HT-29 (cell line): ENCODE measurements around the gene PRSS56. TPM values are rescaled to one million over a fixed set of nuclear protein-coding genes. Genes with fewer than 3 reads are reported as not detected.
"Not testable (repeated sequence)": the region's sequence is repeated elsewhere in the genome, so short reads cannot be mapped to it uniquely, and the experiment has no call there.

Source experiments
- DNase-seq: peaks from one replicate; pipeline ENCODE4 v3.0.0-alpha.2; 2015; ENCODE audit warnings: low spot score
- total RNA-seq: library from RNA; depleted of rRNA; stranded (reverse); fragments of >200 nt; shearing (Covaris generic); gene quantifications from 2 replicates; pipeline ENCODE4 v1.2.3, GENCODE V29; 2014

The PRSS56 gene
- total RNA-seq, 1 experiment from 2014 or later = not detected

- DNase-seq = no peak
Measured at GRCh38 chr2:232525791-232526371, 5.7 kb downstream of the PRSS56 start, which contains the start of gene CHRND. TSS of gene CHRND (plus strand) at chr2:232526160. CDS start at chr2:232526216, 56 bp downstream.

- DNase-seq = no peak
Measured at GRCh38 chr2:232526372-232526941, 6.3 kb downstream of the PRSS56 start.

- DNase-seq = no peak
Measured at GRCh38 chr2:232527905-232528470, 7.8 kb downstream of the PRSS56 start.

GRCh38 chr2:232528746-232529460 is 8.7 kb downstream of the PRSS56 start:
- no peak for DNase-seq

- DNase-seq = no peak
Measured at GRCh38 chr2:232529806-232530547, 9.8 kb downstream of the PRSS56 start.

- DNase-seq = no peak
Measured at GRCh38 chr2:232530626-232531260, 10.6 kb downstream of the PRSS56 start.

- DNase-seq = no peak
Measured at GRCh38 chr2:232532419-232532818, 12.2 kb downstream of the PRSS56 start.

GRCh38 chr2:232532821-232533220 is 12.6 kb downstream of the PRSS56 start:
- DNase-seq = not testable (repeated sequence)

- DNase-seq = no peak
Measured at GRCh38 chr2:232533944-232534710, 13.9 kb downstream of the PRSS56 start.

- no peak for DNase-seq
Measured at GRCh38 chr2:232534940-232535651, 14.9 kb downstream of the PRSS56 start.

GRCh38 chr2:232535761-232536530 is 15.8 kb downstream of the PRSS56 start:
- DNase-seq = no peak

GRCh38 chr2:232537079-232537478 is 16.9 kb downstream of the PRSS56 start:
- DNase-seq = peak; percentile 56

- no peak for DNase-seq
Measured at GRCh38 chr2:232537499-232537898, 17.3 kb downstream of the PRSS56 start.

- DNase-seq = no peak
Measured at GRCh38 chr2:232538671-232539070, 18.5 kb downstream of the PRSS56 start.

- no peak for DNase-seq
Measured at GRCh38 chr2:232539298-232540231, 19.4 kb downstream of the PRSS56 start, which contains the start of gene CHRNG. TSS of gene CHRNG (plus strand) at chr2:232539692. CDS start at chr2:232539748, 56 bp downstream.

- DNase-seq = no peak
Measured at GRCh38 chr2:232540441-232541041, 20.4 kb downstream of the PRSS56 start.

GRCh38 chr2:232541195-232541960 is 21.2 kb downstream of the PRSS56 start:
- DNase-seq = no peak
